ENCODE measurements around the gene PGLYRP1.

Gene PGLYRP1

DNA sequence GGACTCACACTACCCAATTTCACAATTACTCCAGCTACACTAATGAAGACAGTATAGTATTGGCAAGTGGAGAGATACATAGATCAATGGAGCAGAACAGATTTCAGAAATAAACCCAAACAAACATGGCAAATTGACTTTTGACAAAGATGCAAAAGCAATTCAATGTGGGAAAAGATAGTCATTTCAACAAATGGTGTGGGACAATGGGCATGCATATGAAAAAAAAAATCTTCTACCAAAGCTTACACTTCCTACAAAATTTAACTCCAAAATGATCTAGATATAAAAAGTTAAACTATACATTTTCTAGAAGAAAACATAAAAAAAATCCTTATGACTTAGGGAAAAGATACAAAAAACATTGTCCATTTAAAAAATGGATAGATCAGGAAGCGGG, 20.7 kb upstream of the PGLYRP1 start:
- no peaks in the 10 kb centered on the region for H3K4me1 Mint-ChIP-seq
- no peak overlapping the region for H3K27ac Mint-ChIP-seq (ENCODE audit: low read depth)
- DNase-seq (ENCODE audit: low spot score in 2 of 2) (no peak), ATAC-seq (replicated peaks; ENCODE audit: extremely low read depth, poor library complexity, severe bottlenecking) (no peak)
- H3K4me3 Mint-ChIP-seq, result no peak overlapping the region
- no peaks in the 10 kb centered on the region for H3K36me3 Mint-ChIP-seq (ENCODE audit: insufficient read depth)
- peaks cover 93% of the 10 kb centered on the region for H3K27me3 Mint-ChIP-seq
- H3K9me3 Mint-ChIP-seq, result no peaks in the 10 kb centered on the region

DNA sequence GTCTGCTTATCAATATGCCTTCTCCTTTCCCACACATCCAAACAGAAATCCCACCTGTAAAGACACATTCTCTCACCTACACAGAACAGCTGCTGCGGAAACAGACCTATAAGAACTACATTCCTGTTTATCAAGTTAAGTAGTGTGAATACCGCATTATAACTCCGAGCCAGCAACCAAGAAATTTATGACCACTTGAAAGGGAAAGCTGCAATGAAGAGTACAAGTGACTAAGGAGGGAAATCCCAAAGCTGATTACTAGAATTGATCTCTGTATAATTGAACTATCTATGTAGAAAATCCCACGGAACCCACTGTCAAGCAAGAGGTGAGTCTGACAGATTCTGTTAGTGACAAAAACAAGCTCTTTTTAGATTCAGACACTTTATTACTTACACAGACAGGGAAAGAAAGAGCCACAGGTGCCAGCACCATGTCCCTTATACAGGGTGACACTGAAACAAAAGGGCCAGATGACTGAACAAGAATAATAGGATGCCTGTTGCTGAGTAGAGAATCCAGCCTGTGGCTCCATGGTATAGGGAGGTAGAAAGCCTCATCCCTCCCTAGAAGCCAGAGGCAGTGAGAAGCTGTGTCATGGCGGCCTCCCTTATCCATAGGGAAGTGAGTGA, 19.5 kb upstream of the PGLYRP1 start:
- no peak overlapping the region for H3K4me3 Mint-ChIP-seq
- H3K27ac Mint-ChIP-seq (ENCODE audit: low read depth), result no peak overlapping the region
- DNase-seq (ENCODE audit: low spot score in 2 of 2) (no peak), ATAC-seq (replicated peaks; ENCODE audit: extremely low read depth, poor library complexity, severe bottlenecking) (no peak)
- H3K4me1 Mint-ChIP-seq, result no peaks in the 10 kb centered on the region
- peaks cover 84% of the 10 kb centered on the region for H3K27me3 Mint-ChIP-seq
- H3K36me3 Mint-ChIP-seq (ENCODE audit: insufficient read depth), result no peaks in the 10 kb centered on the region
- no peaks in the 10 kb centered on the region for H3K9me3 Mint-ChIP-seq

- DNase-seq (ENCODE audit: low spot score in 2 of 2), result no peak
- Mint-ChIP-seq H3K36me3 (ENCODE audit: insufficient read depth) (no peaks in the 10 kb centered on the region), H3K27me3 (peaks cover 80% of the 10 kb centered on the region), H3K9me3 (no peaks in the 10 kb centered on the region), H3K4me1 (no peaks in the 10 kb centered on the region), H3K4me3 (no peak within 1 kb of the TSS), H3K27ac (ENCODE audit: low read depth) (no peak within 1 kb of the TSS)
- ATAC-seq (replicated peaks; ENCODE audit: extremely low read depth, poor library complexity, severe bottlenecking), result no peak
Measured at GRCh38 chr19:46040952-46041500, 18.2 kb upstream of the PGLYRP1 start, which contains the start of gene IGFL4. Gene IGFL4, minus strand, starts transcription at chr19:46041002. Its CDS starts 40 bp downstream, at chr19:46040962.

- no peak overlapping the region for H3K27ac Mint-ChIP-seq (ENCODE audit: low read depth)
- H3K36me3 Mint-ChIP-seq (ENCODE audit: insufficient read depth), result no peaks in the 10 kb centered on the region
- DNase-seq (ENCODE audit: low spot score in 2 of 2) (no peak), ATAC-seq (replicated peaks; ENCODE audit: extremely low read depth, poor library complexity, severe bottlenecking) (no peak)
- no peak overlapping the region for H3K4me3 Mint-ChIP-seq
- H3K27me3 Mint-ChIP-seq, result peaks cover 80% of the 10 kb centered on the region
- no peaks in the 10 kb centered on the region for H3K9me3 Mint-ChIP-seq
- no peaks in the 10 kb centered on the region for H3K4me1 Mint-ChIP-seq
Measured at GRCh38 chr19:46040125-46040524, 17.3 kb upstream of the PGLYRP1 start.

DNA sequence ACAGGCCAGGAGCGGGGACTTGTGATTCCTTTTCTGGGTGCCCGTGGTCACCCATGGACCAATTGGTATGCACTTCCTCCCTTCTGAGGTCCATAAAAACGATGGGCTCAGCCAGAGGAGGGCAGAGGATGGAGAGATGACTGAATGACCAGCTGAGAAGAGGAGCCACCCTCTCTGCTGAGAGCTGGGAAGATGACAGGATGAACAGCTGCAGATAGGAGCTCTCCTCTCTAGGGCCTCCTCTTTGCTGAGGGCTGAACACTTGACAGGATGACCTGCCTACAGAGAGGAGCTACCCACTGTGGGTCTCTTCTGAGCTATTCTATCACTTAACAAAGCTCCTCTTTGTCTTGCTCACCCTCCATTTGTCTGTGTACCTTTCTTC, 13.9 kb upstream of the PGLYRP1 start:
- H3K36me3 Mint-ChIP-seq (ENCODE audit: insufficient read depth), result no peaks in the 10 kb centered on the region
- H3K4me3 Mint-ChIP-seq, result no peak overlapping the region
- no peaks in the 10 kb centered on the region for H3K9me3 Mint-ChIP-seq
- H3K27me3 Mint-ChIP-seq, result peaks cover 76% of the 10 kb centered on the region
- H3K27ac Mint-ChIP-seq (ENCODE audit: low read depth), result no peak overlapping the region
- no peak for DNase-seq (ENCODE audit: low spot score in 2 of 2)
- no peaks in the 10 kb centered on the region for H3K4me1 Mint-ChIP-seq
- no peak for ATAC-seq (replicated peaks; ENCODE audit: extremely low read depth, poor library complexity, severe bottlenecking)

DNA sequence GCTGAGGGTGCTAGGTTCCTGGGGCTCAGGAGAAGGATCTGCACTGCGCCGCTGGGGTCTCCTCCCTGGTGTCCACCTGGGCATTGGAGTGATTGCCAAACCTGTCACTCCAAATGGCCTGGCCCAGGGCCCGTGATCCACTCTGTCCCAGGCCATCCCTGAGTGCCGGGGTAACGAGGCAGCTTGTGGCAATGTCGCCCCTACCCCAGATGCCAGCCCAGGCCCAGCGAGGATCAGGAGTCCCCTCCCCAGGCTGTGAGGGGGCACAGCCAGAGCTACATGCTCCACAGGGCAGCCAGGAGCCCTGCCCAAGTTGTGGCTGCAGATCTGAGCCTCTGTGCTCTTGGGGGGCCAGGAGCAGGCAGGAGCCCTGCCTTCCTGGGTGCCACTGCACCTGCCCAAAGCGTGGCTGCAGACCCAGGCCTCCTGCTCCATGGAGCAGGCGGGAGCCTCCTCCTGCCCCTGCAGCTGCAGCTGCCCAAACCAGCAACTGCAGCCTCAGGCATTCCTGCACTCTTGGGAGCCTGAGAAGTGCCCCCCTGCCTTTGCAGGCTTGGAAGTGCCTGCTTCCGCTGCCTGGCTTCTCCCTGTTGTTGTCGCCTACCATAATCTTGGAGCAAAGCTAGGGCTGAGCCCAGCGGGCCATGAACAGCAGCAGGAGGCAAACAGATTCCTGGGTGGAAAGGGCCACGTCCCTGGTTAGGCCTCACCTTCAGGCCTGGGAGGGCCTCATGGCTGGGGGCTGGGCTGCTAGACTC, 13.3 kb upstream of the PGLYRP1 start:
- Mint-ChIP-seq H3K9me3 (no peaks in the 10 kb centered on the region), H3K4me1 (no peaks in the 10 kb centered on the region), H3K27me3 (peaks cover 70% of the 10 kb centered on the region), H3K27ac (ENCODE audit: low read depth) (no peak overlapping the region), H3K4me3 (no peak overlapping the region), H3K36me3 (ENCODE audit: insufficient read depth) (no peaks in the 10 kb centered on the region)
- ATAC-seq (replicated peaks; ENCODE audit: extremely low read depth, poor library complexity, severe bottlenecking), result no peak
- DNase-seq (ENCODE audit: low spot score in 2 of 2), result no peak

- no peak for ATAC-seq (replicated peaks; ENCODE audit: extremely low read depth, poor library complexity, severe bottlenecking)
- peaks cover 66% of the 10 kb centered on the region for H3K27me3 Mint-ChIP-seq
- H3K36me3 Mint-ChIP-seq (ENCODE audit: insufficient read depth), result no peaks in the 10 kb centered on the region
- no peaks in the 10 kb centered on the region for H3K9me3 Mint-ChIP-seq
- no peak for DNase-seq (ENCODE audit: low spot score in 2 of 2)
- H3K4me1 Mint-ChIP-seq, result no peaks in the 10 kb centered on the region
- H3K4me3 Mint-ChIP-seq, result no peak overlapping the region
- H3K27ac Mint-ChIP-seq (ENCODE audit: low read depth), result no peak overlapping the region
Measured at GRCh38 chr19:46035546-46035945, 12.7 kb upstream of the PGLYRP1 start.

- peaks cover 2% of the 10 kb centered on the region for H3K36me3 Mint-ChIP-seq (ENCODE audit: insufficient read depth)
- peaks cover 72% of the 10 kb centered on the region for H3K27me3 Mint-ChIP-seq
- no peaks in the 10 kb centered on the region for H3K9me3 Mint-ChIP-seq
- H3K4me1 Mint-ChIP-seq, result peaks cover 5% of the 10 kb centered on the region
- no peak overlapping the region for H3K27ac Mint-ChIP-seq (ENCODE audit: low read depth)
- DNase-seq (ENCODE audit: low spot score in 2 of 2) (no peak), ATAC-seq (replicated peaks; ENCODE audit: extremely low read depth, poor library complexity, severe bottlenecking) (no peak)
- no peak overlapping the region for H3K4me3 Mint-ChIP-seq
Measured at GRCh38 chr19:46033401-46033800, 10.5 kb upstream of the PGLYRP1 start.

DNA sequence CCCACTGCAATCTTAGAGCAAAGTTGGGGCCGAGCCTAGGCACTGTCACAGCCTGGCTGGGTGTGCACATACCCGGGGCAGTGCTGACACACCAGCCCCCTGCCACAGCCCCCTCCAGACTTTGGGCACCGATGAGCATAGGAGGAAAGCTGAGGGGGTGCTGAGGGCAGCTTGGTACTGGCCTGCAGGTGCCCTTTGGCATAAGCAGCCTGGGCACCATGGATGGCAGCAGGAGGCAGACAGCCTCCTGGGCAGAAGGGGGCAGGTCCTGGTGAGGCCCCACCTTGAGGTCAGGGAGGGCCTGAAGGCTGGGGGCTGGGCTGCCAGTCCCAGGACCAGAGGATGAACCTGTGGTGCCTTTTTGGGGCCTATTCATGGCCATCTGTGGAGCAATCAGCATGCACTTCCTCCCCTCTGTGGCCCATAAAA, 9.8 kb upstream of the PGLYRP1 start:
- H3K27ac Mint-ChIP-seq (ENCODE audit: low read depth), result no peak overlapping the region
- H3K27me3 Mint-ChIP-seq, result peaks cover 72% of the 10 kb centered on the region
- H3K9me3 Mint-ChIP-seq, result no peaks in the 10 kb centered on the region
- H3K36me3 Mint-ChIP-seq (ENCODE audit: insufficient read depth), result peaks cover 2% of the 10 kb centered on the region
- DNase-seq (ENCODE audit: low spot score in 2 of 2) (no peak), ATAC-seq (replicated peaks; ENCODE audit: extremely low read depth, poor library complexity, severe bottlenecking) (no peak)
- H3K4me3 Mint-ChIP-seq, result no peak overlapping the region
- peaks cover 5% of the 10 kb centered on the region for H3K4me1 Mint-ChIP-seq

DNA sequence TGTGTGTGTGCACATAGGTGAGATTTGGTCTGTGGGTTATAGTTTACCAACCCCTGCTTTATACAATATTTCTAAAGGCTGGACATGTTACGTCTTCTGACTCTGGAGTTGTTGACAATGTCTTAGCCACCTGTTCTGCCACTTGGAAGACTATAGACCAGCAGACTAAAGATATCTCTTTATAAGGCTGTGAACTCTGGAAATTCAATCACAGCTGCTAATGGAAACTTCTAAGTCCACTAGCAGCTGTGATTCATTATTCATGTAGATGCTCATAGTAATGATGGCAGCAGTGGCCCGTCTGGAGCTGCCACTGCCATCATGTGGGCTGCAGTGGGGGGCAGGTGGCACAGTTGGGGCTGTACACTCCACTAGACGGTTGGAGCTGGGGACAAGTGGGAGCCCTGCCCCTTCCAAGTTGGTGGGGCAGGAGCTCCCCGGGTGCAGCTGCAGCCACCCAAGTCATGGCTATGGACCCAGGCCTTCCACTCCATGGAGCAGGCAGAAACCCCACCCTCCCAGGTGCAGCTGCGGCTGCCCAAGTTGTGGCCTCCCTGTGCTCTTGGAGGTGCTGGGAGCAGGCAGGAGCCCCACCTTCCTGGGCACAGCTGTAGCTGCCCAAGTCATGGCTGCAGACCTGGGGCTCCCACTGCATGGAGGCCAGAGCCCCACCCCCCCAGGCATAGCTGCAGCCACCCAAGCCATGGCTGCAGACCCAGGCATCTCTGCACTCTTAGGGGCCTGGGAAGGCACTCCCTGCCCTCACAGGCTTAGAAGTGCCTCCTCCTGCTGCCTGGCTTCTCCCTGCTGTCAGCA, 9.1 kb upstream of the PGLYRP1 start:
- Mint-ChIP-seq H3K4me3 (no peak overlapping the region), H3K36me3 (ENCODE audit: insufficient read depth) (peaks cover 2% of the 10 kb centered on the region), H3K9me3 (no peaks in the 10 kb centered on the region), H3K27me3 (peaks cover 66% of the 10 kb centered on the region), H3K4me1 (peaks cover 5% of the 10 kb centered on the region), H3K27ac (ENCODE audit: low read depth) (no peak overlapping the region)
- DNase-seq (ENCODE audit: low spot score in 2 of 2) (no peak), ATAC-seq (replicated peaks; ENCODE audit: extremely low read depth, poor library complexity, severe bottlenecking) (no peak)

GRCh38 chr19:46030812-46031550, 8.1 kb upstream of the PGLYRP1 start:
- no peak overlapping the region for H3K4me3 Mint-ChIP-seq
- peaks cover 70% of the 10 kb centered on the region for H3K27me3 Mint-ChIP-seq
- DNase-seq (ENCODE audit: low spot score in 2 of 2), result no peak
- H3K27ac Mint-ChIP-seq (ENCODE audit: low read depth), result no peak overlapping the region
- peaks cover 2% of the 10 kb centered on the region for H3K36me3 Mint-ChIP-seq (ENCODE audit: insufficient read depth)
- no peaks in the 10 kb centered on the region for H3K9me3 Mint-ChIP-seq
- no peak for ATAC-seq (replicated peaks; ENCODE audit: extremely low read depth, poor library complexity, severe bottlenecking)
- peaks cover 15% of the 10 kb centered on the region for H3K4me1 Mint-ChIP-seq

DNA sequence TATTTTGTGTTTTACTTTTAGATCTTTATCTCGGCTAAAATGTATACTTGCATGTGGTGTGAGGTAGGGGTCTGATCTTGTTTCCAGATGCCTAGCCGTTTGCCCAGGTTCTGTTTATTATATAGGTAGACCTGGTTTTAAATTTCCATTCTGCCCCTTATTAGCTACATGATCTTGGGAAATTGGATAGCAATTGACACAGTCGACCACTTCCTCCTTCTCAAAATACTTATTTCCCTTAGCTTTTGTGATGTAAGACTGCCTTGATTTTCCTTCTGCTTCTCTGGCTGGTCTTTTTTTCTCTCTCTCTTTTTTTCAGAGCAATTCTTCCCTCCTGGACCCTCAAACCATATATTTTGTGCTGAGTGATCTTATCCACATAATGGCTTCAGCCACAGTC, 3.0 kb upstream of the PGLYRP1 start:
- Mint-ChIP-seq H3K4me3 (no peak overlapping the region), H3K9me3 (no peaks in the 10 kb centered on the region), H3K27me3 (peaks cover 54% of the 10 kb centered on the region), H3K4me1 (peaks cover 22% of the 10 kb centered on the region), H3K36me3 (ENCODE audit: insufficient read depth) (peaks cover 2% of the 10 kb centered on the region), H3K27ac (ENCODE audit: low read depth) (no peak overlapping the region)
- DNase-seq (ENCODE audit: low spot score in 2 of 2), result no peak
- no peak for ATAC-seq (replicated peaks; ENCODE audit: extremely low read depth, poor library complexity, severe bottlenecking)

Measured in central memory CD8-positive, alpha-beta T cell (primary cell).